HCT116 (cell line): Measurements from ENCODE around the gene GSTT2B. TPM values are rescaled to one million over a fixed set of nuclear protein-coding genes. Genes with fewer than 3 reads are reported as not detected.
"Not testable (repeated sequence)": the region's sequence is repeated elsewhere in the genome, so short reads cannot be mapped to it uniquely, and the experiment has no call there.

Experiments
- ATAC-seq: fragments of 200-7000 bp; cut with Tn5 transposase; 2 replicates; pipeline ENCODE4 v1.9.1; 2020; ENCODE audit warnings: mild to moderate bottlenecking, moderate library complexity
- BruUV-seq: library from RNA; stranded (reverse); fragments of 400-500 nt; replicated peaks from 2 replicates; lab custom pipeline; 2021; lab: Mats Ljungman, UMichigan
- CTCF ChIA-PET: fragments of 300-600 bp; sonication (Branson Sonifier 250); formaldehyde crosslinking; loops from one replicate; lab custom pipeline; 2021; ENCODE audit warnings: antibody characterized with exemption; lab: Charles Lee
- POLR2A ChIA-PET: fragments of 300-600, 350-600 bp; sonication (Branson Sonifier 250); formaldehyde crosslinking; loops from one replicate; lab custom pipeline; 2021; ENCODE audit warnings: antibody characterized with exemption; lab: Charles Lee
- RAD21 ChIA-PET, 2 experiments: fragments of 300-600 bp; sonication (Branson Sonifier 250); formaldehyde crosslinking; loops; one replicate each; lab custom pipeline; 2023; ENCODE audit warnings: low total read pairs in 2 of 2; ENCODE audit not compliant: uncharacterized antibody in 2 of 2, unreplicated experiment in 2 of 2, low non-redundant PET in 1 of 2; lab: Charles Lee
- DNase-seq: peaks from one replicate; pipeline ENCODE4 v3.0.0-alpha.2; 2010; ENCODE audit warnings: low read depth, low spot score
- H2AFZ ChIP-seq: fragments of 200-600 bp; shearing (Covaris generic), sonication (generic); 2 replicates; pipeline ENCODE4 v1.6.1; 2017; ENCODE audit warnings: low read depth, mixed run types, mixed read lengths, antibody characterized with exemption, low read length; ENCODE audit not compliant: poor library complexity, severe bottlenecking
- H3K27ac ChIP-seq: 2 replicates; pipeline ENCODE4 v1.5.1; 2012; ENCODE audit warnings: low read depth, low read length
- H3K27me3 ChIP-seq: fragments of 200-600 bp; sonication (generic); 2 replicates; pipeline ENCODE4 v1.6.1; 2016; ENCODE audit warnings: mixed run types, low read length, mixed read lengths; ENCODE audit not compliant: insufficient read depth
- H3K36me3 ChIP-seq, 2 experiments: fragments of 200-500 bp in 1 of 2; fragments of 200-600 bp in 1 of 2; sonication (Bioruptor generic) in 1 of 2; sonication (generic) in 1 of 2; 2 replicates each; pipeline versions ENCODE4 v1.5.1 to v1.6.1; 2014 to 2016; ENCODE audit warnings: low read length in 2 of 2, inconsistent platforms in 1 of 2, mixed read lengths in 1 of 2, mixed run types in 1 of 2; ENCODE audit not compliant: insufficient read depth in 2 of 2, control insufficient read depth in 1 of 2
- H3K4me1 ChIP-seq, 2 experiments: fragments of 200-600 bp in 1 of 2; sonication (generic) in 1 of 2; 2 replicates each; pipeline versions ENCODE4 v1.5.1 to v1.6.1; 2012 to 2017; ENCODE audit warnings: low read length in 2 of 2, inconsistent platforms in 1 of 2, mild to moderate bottlenecking in 1 of 2, mixed read lengths in 1 of 2, mixed run types in 1 of 2, moderate library complexity in 1 of 2; ENCODE audit not compliant: insufficient read depth in 2 of 2, control insufficient read depth in 1 of 2
- H3K4me2 ChIP-seq: fragments of 200-600 bp; sonication (generic); 2 replicates; pipeline ENCODE4 v1.6.1; 2017; ENCODE audit warnings: mixed run types, low read length, mixed read lengths
- H3K4me3 ChIP-seq, 2 experiments: fragments of 200-600 bp in 1 of 2; sonication (generic) in 1 of 2; replicated peaks in 1 of 2; 2 replicates each; pipeline ENCODE4 v1.5.1; 2011 to 2016; ENCODE audit warnings: low read length in 2 of 2, control low read depth in 1 of 2, low read depth in 1 of 2, mild to moderate bottlenecking in 1 of 2, mixed read lengths in 1 of 2, mixed run types in 1 of 2
- H3K79me2 ChIP-seq: fragments of 200-600 bp; sonication (generic); 2 replicates; pipeline ENCODE4 v1.6.1; 2017; ENCODE audit warnings: mild to moderate bottlenecking, mixed run types, low read length, moderate library complexity, mixed read lengths; ENCODE audit not compliant: insufficient read depth
- H3K9ac ChIP-seq: fragments of 200-600 bp; sonication (generic); 2 replicates; pipeline ENCODE4 v1.6.1; 2016; ENCODE audit warnings: low read length, mixed read lengths
- H3K9me2 ChIP-seq: fragments of 200-600 bp; sonication (generic), shearing (Covaris generic); 2 replicates; pipeline ENCODE4 v1.6.1; 2017; ENCODE audit warnings: mixed run types, mild to moderate bottlenecking, moderate library complexity; ENCODE audit not compliant: insufficient read depth
- H3K9me3 ChIP-seq, 2 experiments: fragments of 200-500 bp in 1 of 2; fragments of 200-600 bp in 1 of 2; sonication (Bioruptor generic) in 1 of 2; sonication (generic) in 1 of 2; 2 replicates each; pipeline ENCODE4 v1.6.1; 2014 to 2017; ENCODE audit warnings: low read length in 2 of 2, mixed read lengths in 2 of 2, inconsistent platforms in 1 of 2, low read depth in 1 of 2, mild to moderate bottlenecking in 1 of 2, mixed run types in 1 of 2, moderate library complexity in 1 of 2; ENCODE audit not compliant: control insufficient read depth in 1 of 2, insufficient read depth in 1 of 2
- H4K20me1 ChIP-seq: fragments of 200-600 bp; sonication (generic), shearing (Covaris generic); 2 replicates; pipeline ENCODE4 v1.6.1; 2017; ENCODE audit warnings: mixed run types, mild to moderate bottlenecking, moderate library complexity; ENCODE audit not compliant: insufficient read depth
- intact Hi-C: fragments of 100-400 bp; cut with micrococcal nuclease; formaldehyde crosslinking; loops from 2 replicates; pipeline ENCODE4 v1.10.0; 2022
- total RNA-seq: library from RNA; stranded (reverse); gene quantifications from one replicate; pipeline ENCODE4 v1.2.1, GENCODE V29; 2021; ENCODE audit not compliant: unreplicated experiment

GSTT2B gene
- total RNA-seq, 1 experiment from 2014 or later = 14.3 TPM

DNA sequence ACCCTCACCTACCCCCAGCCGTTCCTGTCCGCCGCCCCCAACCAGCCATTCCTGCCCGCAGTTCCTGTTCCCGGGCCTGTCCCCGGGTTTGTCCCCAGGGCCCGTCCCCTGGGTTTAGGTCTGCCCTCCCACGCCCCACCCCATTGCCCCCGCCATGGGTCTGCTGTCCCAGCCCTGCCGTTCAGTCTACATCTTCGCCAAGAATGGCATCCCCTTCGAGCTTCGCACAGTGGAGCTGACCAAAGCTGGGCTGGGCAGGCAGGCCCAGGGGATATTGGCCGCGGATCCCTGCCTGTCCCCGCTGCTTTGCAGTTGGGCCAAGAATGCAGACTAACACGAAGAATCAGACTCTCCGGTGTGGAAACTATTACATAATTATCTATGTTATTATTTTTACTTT is 11.2 kb downstream of the GSTT2B start:
- H3K36me3 ChIP-seq, H3K27ac ChIP-seq, H3K79me2 ChIP-seq, DNase-seq, H3K4me2 ChIP-seq, H3K27me3 ChIP-seq, H3K4me1 ChIP-seq, RAD21 ChIA-PET, H3K4me3 ChIP-seq, POLR2A ChIA-PET, H3K9me3 ChIP-seq, CTCF ChIA-PET, H4K20me1 ChIP-seq, H2AFZ ChIP-seq, H3K9me2 ChIP-seq, H3K9ac ChIP-seq, BruUV-seq, ATAC-seq: not testable (repeated sequence)
- intact Hi-C loops = loop anchor here (10.0 kb wide), 1 partner anchor 185 kb away; the partner anchor contains the start of genes C22orf15 and CHCHD10

DNA sequence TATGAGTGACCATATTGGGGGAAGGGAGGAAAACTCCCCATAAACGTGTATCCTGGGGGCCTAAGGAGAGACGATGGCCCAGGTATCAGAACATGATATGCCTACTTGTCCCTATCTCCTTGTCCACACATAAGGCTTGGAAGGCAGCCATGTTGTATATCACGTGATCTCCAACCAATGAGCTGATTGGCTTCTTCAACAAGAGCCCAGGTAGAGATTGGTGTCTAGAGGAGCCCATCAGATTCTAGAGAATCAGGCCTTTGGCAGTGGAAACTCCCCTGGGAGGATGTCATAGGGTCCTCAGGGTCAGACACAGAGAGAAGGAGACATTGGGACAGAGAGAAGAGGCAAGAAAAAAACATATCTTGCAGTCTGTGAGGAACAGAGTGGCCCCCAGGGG is 13.6 kb downstream of the GSTT2B start:
- not testable (repeated sequence) for H3K36me3 ChIP-seq
- CTCF ChIA-PET = interaction anchor here (0.8 kb wide), 1 partner anchor 17 kb away, joined by 3 read pairs; no protein-coding TSS in a partner anchor

DNA sequence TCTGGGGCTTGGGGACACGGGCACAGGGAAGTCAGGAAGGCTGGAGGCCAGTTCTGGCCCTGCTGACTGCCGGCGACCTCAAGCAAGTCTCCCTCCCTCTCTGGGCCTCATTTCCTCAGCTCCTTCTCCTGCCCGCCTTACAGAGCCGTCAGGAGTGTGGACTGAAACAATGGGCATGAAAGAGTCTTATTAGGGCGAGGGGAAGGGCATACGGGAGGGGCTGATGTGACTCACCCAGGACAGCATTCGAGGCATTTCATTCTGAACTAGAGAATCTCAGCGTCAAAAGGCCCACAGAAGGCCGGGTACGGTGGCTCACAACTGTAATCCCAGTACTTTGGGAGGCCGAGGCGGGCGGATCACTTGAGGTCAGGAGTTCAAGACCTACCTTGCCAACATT is 20.8 kb downstream of the GSTT2B start:
- intact Hi-C loops, H4K20me1 ChIP-seq, H3K4me2 ChIP-seq, H2AFZ ChIP-seq, H3K36me3 ChIP-seq, H3K4me1 ChIP-seq, DNase-seq, POLR2A ChIA-PET, CTCF ChIA-PET, BruUV-seq, H3K9me3 ChIP-seq, H3K79me2 ChIP-seq, H3K27me3 ChIP-seq, RAD21 ChIA-PET, H3K27ac ChIP-seq, H3K4me3 ChIP-seq, H3K9me2 ChIP-seq, H3K9ac ChIP-seq: not testable (repeated sequence)
- peak; percentile 88 for ATAC-seq

More for the DNA sequence above, 13.6 kb downstream of the GSTT2B start:
- RAD21 ChIA-PET, BruUV-seq, H3K9ac ChIP-seq, POLR2A ChIA-PET, H3K9me3 ChIP-seq, H3K79me2 ChIP-seq, H3K27ac ChIP-seq, H2AFZ ChIP-seq, H3K4me3 ChIP-seq, H3K9me2 ChIP-seq, H4K20me1 ChIP-seq, DNase-seq, H3K27me3 ChIP-seq, H3K4me1 ChIP-seq, intact Hi-C loops, H3K4me2 ChIP-seq: not testable (repeated sequence)
- ATAC-seq = peak; percentile 82
